GM19324 (cell line): ENCODE data around the gene SGCD.

Experiments
- ATAC-seq: cut with Tn5 transposase; IDR thresholded peaks from one replicate; pipeline ENCODE4 v1.9.1; 2021; ENCODE audit warnings: mild to moderate bottlenecking, moderate library complexity; ENCODE audit not compliant: unreplicated experiment, low FRiP score

Gene SGCD

GRCh38 chr5:156543348-156544145 lies 216.6 kb downstream of the SGCD start:
- no peak for ATAC-seq

GRCh38 chr5:156552855-156553358 lies 225.9 kb downstream of the SGCD start:
- ATAC-seq, result no peak

- ATAC-seq, result no peak
Measured at GRCh38 chr5:156556666-156557406, 229.9 kb downstream of the SGCD start.

- ATAC-seq, result no peak
Measured at GRCh38 chr5:156560002-156560401, 233.0 kb downstream of the SGCD start.

GRCh38 chr5:156561651-156562050 lies 234.7 kb downstream of the SGCD start:
- no peak for ATAC-seq

GRCh38 chr5:156570615-156571014 lies 243.7 kb downstream of the SGCD start:
- ATAC-seq, result no peak

- no peak for ATAC-seq
Measured at GRCh38 chr5:156581725-156582124, 254.8 kb downstream of the SGCD start.

GRCh38 chr5:156582193-156582598 lies 255.2 kb downstream of the SGCD start:
- ATAC-seq, result no peak

- no peak for ATAC-seq
Measured at GRCh38 chr5:156584871-156585270, 257.9 kb downstream of the SGCD start.

GRCh38 chr5:156585999-156586398 lies 259.0 kb downstream of the SGCD start:
- no peak for ATAC-seq

GRCh38 chr5:156587012-156587411 lies 260.0 kb downstream of the SGCD start:
- no peak for ATAC-seq

GRCh38 chr5:156588306-156588705 lies 261.3 kb downstream of the SGCD start:
- no peak for ATAC-seq

GRCh38 chr5:156589104-156589945 lies 262.4 kb downstream of the SGCD start:
- ATAC-seq, result no peak

- no peak for ATAC-seq
Measured at GRCh38 chr5:156589946-156590216, 262.9 kb downstream of the SGCD start.

- no peak for ATAC-seq
Measured at GRCh38 chr5:156590978-156591377, 264.0 kb downstream of the SGCD start.

GRCh38 chr5:156591631-156592030 lies 264.7 kb downstream of the SGCD start:
- no peak for ATAC-seq

GRCh38 chr5:156593546-156593945 lies 266.6 kb downstream of the SGCD start:
- ATAC-seq, result no peak

GRCh38 chr5:156594406-156594805 lies 267.4 kb downstream of the SGCD start:
- no peak for ATAC-seq

- no peak for ATAC-seq
Measured at GRCh38 chr5:156595132-156595787, 268.3 kb downstream of the SGCD start.

GRCh38 chr5:156597276-156597675 lies 270.3 kb downstream of the SGCD start:
- ATAC-seq, result no peak

GRCh38 chr5:156598964-156599363 lies 272.0 kb downstream of the SGCD start:
- no peak for ATAC-seq
